Sigmoid colon (tissue), 4 donors: Measurements from ENCODE around the gene TBXA2R.

Source experiments
- POLR2A ChIP-seq, 2 donors: fragments of 450-650 bp; IDR thresholded peaks; one replicate each; pipeline ENCODE4 v1.6.1; 2016; ENCODE audit warnings: antibody characterized with exemption in 2 of 2, mild to moderate bottlenecking in 2 of 2, moderate library complexity in 2 of 2
- POLR2AphosphoS5 ChIP-seq, 4 donors: sonication (generic); formaldehyde crosslinking; IDR thresholded peaks; one replicate each; pipeline ENCODE4 v1.6.1; 2017; ENCODE audit warnings: antibody characterized with exemption in 4 of 4
- TF ChIP-seq, protein P1 (sequence below), 4 experiments: fragments of 450-650 bp in 3 of 4; fragments of 200-600 bp in 1 of 4; IDR thresholded peaks; one replicate each; pipeline ENCODE4 v1.5.1; 2016 to 2019; ENCODE audit warnings: antibody characterized with exemption in 4 of 4, mild to moderate bottlenecking in 3 of 4, moderate library complexity in 2 of 4

DNA sequence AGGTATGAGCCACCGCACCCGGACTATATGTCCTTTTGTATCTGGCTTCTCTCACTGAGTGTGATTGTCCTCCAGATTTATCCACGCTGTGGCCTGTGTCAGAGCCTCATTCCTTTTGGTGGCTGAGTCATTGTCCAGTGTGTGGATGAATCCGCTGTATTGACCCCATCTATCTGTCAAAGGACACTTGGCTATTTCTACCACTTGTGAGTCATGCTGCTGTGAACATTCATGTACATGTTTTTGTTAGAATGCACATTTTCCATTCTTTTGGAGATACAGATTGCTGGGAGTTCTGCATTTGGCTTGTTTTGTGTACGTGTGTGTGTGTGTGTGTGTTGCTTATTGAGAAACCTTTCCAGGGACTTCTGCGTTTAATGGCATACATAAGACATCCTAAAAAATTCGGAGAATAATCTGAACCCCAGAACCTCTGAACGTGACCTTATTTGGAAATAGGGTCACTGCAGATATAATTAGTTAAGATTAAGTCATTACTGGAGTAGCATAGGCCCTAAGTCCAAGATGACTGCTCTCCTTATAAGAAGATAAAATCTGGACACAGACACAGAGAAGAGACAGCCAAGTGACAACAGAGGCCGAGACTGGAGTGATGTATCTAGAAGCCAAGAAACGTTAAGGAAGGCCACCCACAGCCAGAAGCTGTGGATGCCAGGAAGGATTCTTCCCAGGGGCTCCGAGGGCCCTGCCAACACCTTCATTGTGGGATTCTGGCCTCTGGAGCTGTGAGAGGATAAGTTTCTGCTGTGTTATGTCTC is 26.3 kb downstream of the TBXA2R start:
- TF ChIP-seq, protein P1, sequence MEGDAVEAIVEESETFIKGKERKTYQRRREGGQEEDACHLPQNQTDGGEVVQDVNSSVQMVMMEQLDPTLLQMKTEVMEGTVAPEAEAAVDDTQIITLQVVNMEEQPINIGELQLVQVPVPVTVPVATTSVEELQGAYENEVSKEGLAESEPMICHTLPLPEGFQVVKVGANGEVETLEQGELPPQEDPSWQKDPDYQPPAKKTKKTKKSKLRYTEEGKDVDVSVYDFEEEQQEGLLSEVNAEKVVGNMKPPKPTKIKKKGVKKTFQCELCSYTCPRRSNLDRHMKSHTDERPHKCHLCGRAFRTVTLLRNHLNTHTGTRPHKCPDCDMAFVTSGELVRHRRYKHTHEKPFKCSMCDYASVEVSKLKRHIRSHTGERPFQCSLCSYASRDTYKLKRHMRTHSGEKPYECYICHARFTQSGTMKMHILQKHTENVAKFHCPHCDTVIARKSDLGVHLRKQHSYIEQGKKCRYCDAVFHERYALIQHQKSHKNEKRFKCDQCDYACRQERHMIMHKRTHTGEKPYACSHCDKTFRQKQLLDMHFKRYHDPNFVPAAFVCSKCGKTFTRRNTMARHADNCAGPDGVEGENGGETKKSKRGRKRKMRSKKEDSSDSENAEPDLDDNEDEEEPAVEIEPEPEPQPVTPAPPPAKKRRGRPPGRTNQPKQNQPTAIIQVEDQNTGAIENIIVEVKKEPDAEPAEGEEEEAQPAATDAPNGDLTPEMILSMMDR (IDR thresholded peaks at IDR 0.05) = no peak
- TF ChIP-seq POLR2AphosphoS5 (IDR thresholded peaks at IDR 0.05) (peak in 2 of 4 donors; percentile 16 to 42), POLR2A (IDR thresholded peaks at IDR 0.05) (no peak)
